8988T (cell line): ENCODE data around the gene PALD1.
"Not testable (repeated sequence)": the region's sequence is repeated elsewhere in the genome, so short reads cannot be mapped to it uniquely, and the experiment has no call there.

Experiments
- DNase-seq: peaks from one replicate; pipeline ENCODE4 v3.0.0; 2011

PALD1 gene

GRCh38 chr10:70575874-70576802 is 97.6 kb downstream of the PALD1 start:
- DNase-seq, result no peak

GRCh38 chr10:70576803-70577517 is 98.4 kb downstream of the PALD1 start:
- no peak for DNase-seq

GRCh38 chr10:70578371-70578947 is 99.9 kb downstream of the PALD1 start:
- no peak for DNase-seq

GRCh38 chr10:70579234-70580002 is 100.9 kb downstream of the PALD1 start:
- DNase-seq, result no peak

GRCh38 chr10:70581176-70581575 is 102.6 kb downstream of the PALD1 start:
- not testable (repeated sequence) for DNase-seq

- DNase-seq, result no peak
These were observed 104.5 kb downstream of the PALD1 start for GRCh38 chr10:70582793-70583668.

GRCh38 chr10:70583669-70584037 is 105.1 kb downstream of the PALD1 start:
- DNase-seq, result no peak

- no peak for DNase-seq
These were observed 105.8 kb downstream of the PALD1 start for GRCh38 chr10:70584366-70584765.

GRCh38 chr10:70584909-70585544 is 106.5 kb downstream of the PALD1 start:
- DNase-seq, result no peak

GRCh38 chr10:70585578-70586169 is 107.1 kb downstream of the PALD1 start:
- DNase-seq, result no peak

GRCh38 chr10:70586348-70586930 is 107.9 kb downstream of the PALD1 start:
- DNase-seq, result no peak

- no peak for DNase-seq
These were observed 108.6 kb downstream of the PALD1 start for GRCh38 chr10:70587045-70587658.

GRCh38 chr10:70588255-70588654 is 109.7 kb downstream of the PALD1 start:
- DNase-seq, result no peak

- no peak for DNase-seq
These were observed 110.4 kb downstream of the PALD1 start for GRCh38 chr10:70588859-70589570.

GRCh38 chr10:70589762-70590654 is 111.4 kb downstream of the PALD1 start:
- DNase-seq, result no peak

- no peak for DNase-seq
These were observed 112.3 kb downstream of the PALD1 start for GRCh38 chr10:70590655-70591416.

- no peak for DNase-seq
These were observed 113.7 kb downstream of the PALD1 start for GRCh38 chr10:70592186-70592735.
